HCT116 (cell line): ENCODE results near the gene C19orf38. TPM values are rescaled to one million over a fixed set of nuclear protein-coding genes. Genes with fewer than 3 reads are reported as not detected.

Experiments used
- ATAC-seq: fragments of 200-7000 bp; cut with Tn5 transposase; 2 replicates; pipeline ENCODE4 v1.9.1; 2020; ENCODE audit warnings: mild to moderate bottlenecking, moderate library complexity
- BruUV-seq: library from RNA; stranded (reverse); fragments of 400-500 nt; replicated peaks from 2 replicates; lab custom pipeline; 2021; lab: Mats Ljungman, UMichigan
- CTCF ChIA-PET: fragments of 300-600 bp; sonication (Branson Sonifier 250); formaldehyde crosslinking; loops from one replicate; lab custom pipeline; 2021; ENCODE audit warnings: antibody characterized with exemption; lab: Charles Lee
- POLR2A ChIA-PET: fragments of 300-600, 350-600 bp; sonication (Branson Sonifier 250); formaldehyde crosslinking; loops from one replicate; lab custom pipeline; 2021; ENCODE audit warnings: antibody characterized with exemption; lab: Charles Lee
- RAD21 ChIA-PET, 2 experiments: fragments of 300-600 bp; sonication (Branson Sonifier 250); formaldehyde crosslinking; loops; one replicate each; lab custom pipeline; 2023; ENCODE audit warnings: low total read pairs in 2 of 2; ENCODE audit not compliant: uncharacterized antibody in 2 of 2, unreplicated experiment in 2 of 2, low non-redundant PET in 1 of 2; lab: Charles Lee
- DNase-seq: peaks from one replicate; pipeline ENCODE4 v3.0.0-alpha.2; 2010; ENCODE audit warnings: low read depth, low spot score
- H2AFZ ChIP-seq: fragments of 200-600 bp; shearing (Covaris generic), sonication (generic); 2 replicates; pipeline ENCODE4 v1.6.1; 2017; ENCODE audit warnings: low read depth, mixed run types, mixed read lengths, antibody characterized with exemption, low read length; ENCODE audit not compliant: poor library complexity, severe bottlenecking
- H3K27ac ChIP-seq: 2 replicates; pipeline ENCODE4 v1.5.1; 2012; ENCODE audit warnings: low read depth, low read length
- H3K27me3 ChIP-seq: fragments of 200-600 bp; sonication (generic); 2 replicates; pipeline ENCODE4 v1.6.1; 2016; ENCODE audit warnings: mixed run types, low read length, mixed read lengths; ENCODE audit not compliant: insufficient read depth
- H3K36me3 ChIP-seq, 2 experiments: fragments of 200-500 bp in 1 of 2; fragments of 200-600 bp in 1 of 2; sonication (Bioruptor generic) in 1 of 2; sonication (generic) in 1 of 2; 2 replicates each; pipeline versions ENCODE4 v1.5.1 to v1.6.1; 2014 to 2016; ENCODE audit warnings: low read length in 2 of 2, inconsistent platforms in 1 of 2, mixed read lengths in 1 of 2, mixed run types in 1 of 2; ENCODE audit not compliant: insufficient read depth in 2 of 2, control insufficient read depth in 1 of 2
- H3K4me1 ChIP-seq, 2 experiments: fragments of 200-600 bp in 1 of 2; sonication (generic) in 1 of 2; 2 replicates each; pipeline versions ENCODE4 v1.5.1 to v1.6.1; 2012 to 2017; ENCODE audit warnings: low read length in 2 of 2, inconsistent platforms in 1 of 2, mild to moderate bottlenecking in 1 of 2, mixed read lengths in 1 of 2, mixed run types in 1 of 2, moderate library complexity in 1 of 2; ENCODE audit not compliant: insufficient read depth in 2 of 2, control insufficient read depth in 1 of 2
- H3K4me2 ChIP-seq: fragments of 200-600 bp; sonication (generic); 2 replicates; pipeline ENCODE4 v1.6.1; 2017; ENCODE audit warnings: mixed run types, low read length, mixed read lengths
- H3K4me3 ChIP-seq, 2 experiments: fragments of 200-600 bp in 1 of 2; sonication (generic) in 1 of 2; replicated peaks in 1 of 2; 2 replicates each; pipeline ENCODE4 v1.5.1; 2011 to 2016; ENCODE audit warnings: low read length in 2 of 2, control low read depth in 1 of 2, low read depth in 1 of 2, mild to moderate bottlenecking in 1 of 2, mixed read lengths in 1 of 2, mixed run types in 1 of 2
- H3K79me2 ChIP-seq: fragments of 200-600 bp; sonication (generic); 2 replicates; pipeline ENCODE4 v1.6.1; 2017; ENCODE audit warnings: mild to moderate bottlenecking, mixed run types, low read length, moderate library complexity, mixed read lengths; ENCODE audit not compliant: insufficient read depth
- H3K9ac ChIP-seq: fragments of 200-600 bp; sonication (generic); 2 replicates; pipeline ENCODE4 v1.6.1; 2016; ENCODE audit warnings: low read length, mixed read lengths
- H3K9me2 ChIP-seq: fragments of 200-600 bp; sonication (generic), shearing (Covaris generic); 2 replicates; pipeline ENCODE4 v1.6.1; 2017; ENCODE audit warnings: mixed run types, mild to moderate bottlenecking, moderate library complexity; ENCODE audit not compliant: insufficient read depth
- H3K9me3 ChIP-seq, 2 experiments: fragments of 200-500 bp in 1 of 2; fragments of 200-600 bp in 1 of 2; sonication (Bioruptor generic) in 1 of 2; sonication (generic) in 1 of 2; 2 replicates each; pipeline ENCODE4 v1.6.1; 2014 to 2017; ENCODE audit warnings: low read length in 2 of 2, mixed read lengths in 2 of 2, inconsistent platforms in 1 of 2, low read depth in 1 of 2, mild to moderate bottlenecking in 1 of 2, mixed run types in 1 of 2, moderate library complexity in 1 of 2; ENCODE audit not compliant: control insufficient read depth in 1 of 2, insufficient read depth in 1 of 2
- H4K20me1 ChIP-seq: fragments of 200-600 bp; sonication (generic), shearing (Covaris generic); 2 replicates; pipeline ENCODE4 v1.6.1; 2017; ENCODE audit warnings: mixed run types, mild to moderate bottlenecking, moderate library complexity; ENCODE audit not compliant: insufficient read depth
- ATF3 ChIP-seq: IDR thresholded peaks from 2 replicates; pipeline ENCODE4 v1.6.1; 2012
- CBX3 ChIP-seq: IDR thresholded peaks from 2 replicates; pipeline ENCODE4 v1.6.1; 2012; ENCODE audit warnings: low read depth
- CEBPB ChIP-seq: IDR thresholded peaks from 2 replicates; pipeline ENCODE4 v1.6.1; 2012; ENCODE audit warnings: low read depth
- EGR1 ChIP-seq: IDR thresholded peaks from 2 replicates; pipeline ENCODE4 v1.6.1; 2012; ENCODE audit warnings: low read depth
- EZH2phosphoT487 ChIP-seq: fragments of 200-600 bp; IDR thresholded peaks from 2 replicates; pipeline ENCODE4 v1.6.1; 2018; ENCODE audit warnings: antibody characterized with exemption, borderline replicate concordance
- FOSL1 ChIP-seq: IDR thresholded peaks from 2 replicates; pipeline ENCODE4 v1.6.1; 2012; ENCODE audit warnings: low read depth
- JUND ChIP-seq: IDR thresholded peaks from 2 replicates; pipeline ENCODE4 v1.6.1; 2012
- POLR2A ChIP-seq: IDR thresholded peaks from 2 replicates; pipeline ENCODE4 v1.7.0; 2011; ENCODE audit warnings: borderline replicate concordance; ENCODE audit not compliant: insufficient read depth, insufficient read length; ENCODE audit errors: extremely low read depth
- POLR2AphosphoS5 ChIP-seq: IDR thresholded peaks from 2 replicates; pipeline ENCODE4 v1.6.1; 2011; ENCODE audit warnings: mild to moderate bottlenecking, low read depth, low read length, moderate library complexity
- SIN3A ChIP-seq: IDR thresholded peaks from 2 replicates; pipeline ENCODE4 v1.6.1; 2012; ENCODE audit warnings: low read depth
- SP1 ChIP-seq: IDR thresholded peaks from 2 replicates; pipeline ENCODE4 v1.6.1; 2012; ENCODE audit warnings: low read depth
- TCF7L2 ChIP-seq: IDR thresholded peaks from 2 replicates; pipeline ENCODE4 v1.7.0; 2011; ENCODE audit warnings: borderline replicate concordance, inconsistent platforms; ENCODE audit not compliant: insufficient read depth, insufficient read length; ENCODE audit errors: extremely low read depth
- YY1 ChIP-seq: IDR thresholded peaks from 2 replicates; pipeline ENCODE4 v1.6.1; 2011; ENCODE audit warnings: low read length, low read depth, moderate library complexity, mild to moderate bottlenecking; ENCODE audit not compliant: insufficient replicate concordance; ENCODE audit errors: extremely low read depth
- ZBTB33 ChIP-seq: IDR thresholded peaks from 2 replicates; pipeline ENCODE4 v1.6.1; 2011; ENCODE audit warnings: mild to moderate bottlenecking, low read length, moderate library complexity; ENCODE audit not compliant: insufficient replicate concordance; ENCODE audit errors: extremely low read depth
- intact Hi-C: fragments of 100-400 bp; cut with micrococcal nuclease; formaldehyde crosslinking; loops from 2 replicates; pipeline ENCODE4 v1.10.0; 2022
- total RNA-seq: library from RNA; stranded (reverse); gene quantifications from one replicate; pipeline ENCODE4 v1.2.1, GENCODE V29; 2021; ENCODE audit not compliant: unreplicated experiment

C19orf38 gene
- total RNA-seq, 1 experiment from 2014 or later = 0.74 TPM

GRCh38 chr19:10835089-10835753, 13.0 kb upstream of the C19orf38 start:
- ATAC-seq (peak; percentile 9), DNase-seq (no peak)
- Histone ChIP-seq H3K27ac (peak overlapping the region; percentile 72), H3K4me3 (peak overlapping the region; percentile 72 to 83), H3K79me2 (no peaks in the 10 kb centered on the region), H3K9me2 (no peaks in the 10 kb centered on the region), H3K36me3 (peaks cover 8 to 9% of the 10 kb centered on the region in 2 experiments; a peak in 3 of 4 replicates), H3K4me2 (peak overlapping the region; percentile 87), H3K4me1 (peaks cover 10 to 22% of the 10 kb centered on the region in 2 experiments; a peak in 3 of 4 replicates), H4K20me1 (no peaks in the 10 kb centered on the region), H3K9ac (peak overlapping the region; percentile 73), H2AFZ (no peak overlapping the region), H3K9me3 (no peaks in the 10 kb centered on the region; a peak in 1 of 4 replicates), H3K27me3 (no peaks in the 10 kb centered on the region)
- ChIA-PET RAD21 (interaction anchor here (1.2 to 1.5 kb wide), 3 partner anchors 29 to 118 kb away, joined by 3 to 5 read pairs (median 5); partner anchors contain the start of gene DNM2 (in 2 of the 2)), CTCF (interaction anchor here (0.6 to 2.7 kb wide), 11 partner anchors 11 to 610 kb away, joined by 3 to 52 read pairs (median 7); partner anchors contain the start of genes CARM1 and DNM2), POLR2A (interaction anchor here (0.6 to 1.6 kb wide), 8 partner anchors 11 to 313 kb away, joined by 3 to 12 read pairs (median 3); partner anchors contain the start of gene DNM2)
- TF ChIP-seq TCF7L2 (no peak), SIN3A (0 out of 2 replicates have a peak, but pooled peaks have one; percentile 6), CBX3 (no peak), JUND (0 out of 2 replicates have a peak, but pooled peaks have one; percentile 35), POLR2AphosphoS5 (peak; percentile 57)
- intact Hi-C loops = loop anchor here (2.0 kb wide), 1 partner anchor 118 kb away; no protein-coding TSS in a partner anchor
- BruUV-seq = TSS peak; percentile 63

- Histone ChIP-seq H3K27ac (peak within 1 kb of the TSS; percentile 94), H3K9ac (peak within 1 kb of the TSS; percentile 82), H2AFZ (no peak within 1 kb of the TSS), H3K9me3 (no peaks in the 10 kb centered on the region; a peak in 1 of 4 replicates), H3K79me2 (no peaks in the 10 kb centered on the region), H3K36me3 (peaks cover 4 to 9% of the 10 kb centered on the region in 2 experiments; a peak in 3 of 4 replicates), H3K4me3 (peak within 1 kb of the TSS; percentile 72 to 83), H4K20me1 (no peaks in the 10 kb centered on the region), H3K27me3 (no peaks in the 10 kb centered on the region), H3K4me1 (peaks cover 10 to 22% of the 10 kb centered on the region in 2 experiments; a peak in 3 of 4 replicates), H3K9me2 (no peaks in the 10 kb centered on the region), H3K4me2 (peak within 1 kb of the TSS; percentile 87)
- BruUV-seq = no TSS peak
- POLR2A ChIA-PET = interaction anchor here (0.6 to 1.6 kb wide), 10 partner anchors 10 to 312 kb away, joined by 3 to 12 read pairs (median 3); partner anchors contain the start of gene DNM2
- ATAC-seq = peak; percentile 87
- peak; percentile 99 for DNase-seq
- CTCF ChIA-PET = interaction anchor here (0.6 to 2.7 kb wide), 16 partner anchors 9 to 610 kb away, joined by 3 to 52 read pairs (median 5); partner anchors contain the start of genes CARM1 and DNM2
- RAD21 ChIA-PET = interaction anchor here (1.2 to 1.5 kb wide), 3 partner anchors 28 to 118 kb away, joined by 3 to 5 read pairs (median 5); partner anchors contain the start of gene DNM2 (in 2 of the 2)
- intact Hi-C loops = loop anchor here (2.0 kb wide), 1 partner anchor 119 kb away; no protein-coding TSS in a partner anchor
- TF ChIP-seq ZBTB33 (peak; percentile 3), EZH2phosphoT487 (no peak), ATF3 (no peak), YY1 (no peak), FOSL1 (no peak), JUND (no peak), SP1 (peak; percentile 74), CEBPB (no peak), CBX3 (no peak), EGR1 (peak; percentile 92), POLR2A (no peak), POLR2AphosphoS5 (peak; percentile 13), SIN3A (no peak)
These were observed 12.3 kb upstream of the C19orf38 start, which contains the start of gene TMED1 for GRCh38 chr19:10835754-10836478. Gene TMED1 (minus strand): TSS chr19:10836212. CDS start chr19:10836191, 21 bp downstream.
